Superior temporal gyrus (tissue), 1 donor: ENCODE measurements around the gene CREB3.

ENCODE experiments used
- DNase-seq: peaks from one replicate; pipeline ENCODE4 v3.0.0-alpha.2; 2016; ENCODE audit errors: extremely low spot score

CREB3 gene

GRCh38 chr9:35781066-35781465 lies 48.6 kb downstream of the CREB3 start:
- DNase-seq: no peak

- no peak for DNase-seq
These were observed 51.0 kb downstream of the CREB3 start for GRCh38 chr9:35783418-35783817.
